SK-N-SH (cell line): ENCODE data around the gene PDZD2. TPM values are rescaled to one million over a fixed set of nuclear protein-coding genes. Genes with fewer than 3 reads are reported as not detected.

Source experiments
- CTCF ChIA-PET: fragments of 300-600, 350-600 bp; formaldehyde crosslinking; extraction: SDS; loops from one replicate; lab custom pipeline; 2021; lab: Yijun Ruan, JAX
- POLR2A ChIA-PET: fragments of 350-600 bp; sonication (Branson Sonifier 250); formaldehyde crosslinking; extraction: SDS; loops from one replicate; lab custom pipeline; 2020; ENCODE audit warnings: antibody characterized with exemption, inconsistent platforms; lab: Yijun Ruan, JAX
- DNase-seq: peaks from one replicate; pipeline ENCODE4 v3.0.0; 2012
- H2AFZ ChIP-seq: fragments of 200-600 bp; sonication (generic); 2 replicates; pipeline ENCODE4 v1.8.1; 2016; ENCODE audit warnings: antibody characterized with exemption, mild to moderate bottlenecking, low read depth
- H3F3A ChIP-seq: fragments of 200-600 bp; sonication (generic); replicated peaks from 2 replicates; pipeline ENCODE3; 2016; ENCODE audit warnings: antibody characterized with exemption, mild to moderate bottlenecking; ENCODE audit not compliant: insufficient read depth
- H3K27ac ChIP-seq, 2 experiments: fragments of 200-500 bp in 1 of 2; fragments of 200-600 bp in 1 of 2; sonication (Bioruptor generic) in 1 of 2; sonication (generic), shearing (Covaris generic) in 1 of 2; 2 replicates each; pipeline versions ENCODE4 v1.5.1 to v1.6.1; 2014 to 2016; ENCODE audit warnings: low read depth in 2 of 2, inconsistent platforms in 1 of 2, low read length in 1 of 2, mild to moderate bottlenecking in 1 of 2, mixed read lengths in 1 of 2
- H3K27me3 ChIP-seq: fragments of 200-600 bp; sonication (generic), shearing (Covaris generic); 2 replicates; pipeline ENCODE4 v1.6.1; 2016; ENCODE audit warnings: mixed run types; ENCODE audit not compliant: insufficient read depth
- H3K36me3 ChIP-seq, 2 experiments: fragments of 200-500 bp in 1 of 2; fragments of 200-600 bp in 1 of 2; sonication (Bioruptor generic) in 1 of 2; sonication (generic) in 1 of 2; replicated peaks in 1 of 2; 2 replicates each; pipeline versions ENCODE3 to v1.5.1; 2014 to 2016; ENCODE audit warnings: low read length in 1 of 2, mild to moderate bottlenecking in 1 of 2; ENCODE audit not compliant: insufficient read depth in 2 of 2, control insufficient read depth in 1 of 2
- H3K4me1 ChIP-seq, 2 experiments: fragments of 200-500 bp in 1 of 2; fragments of 200-600 bp in 1 of 2; sonication (Bioruptor generic) in 1 of 2; sonication (generic), shearing (Covaris generic) in 1 of 2; 2 replicates each; pipeline versions ENCODE4 v1.5.1 to v1.6.1; 2014 to 2016; ENCODE audit warnings: low read depth in 1 of 2, low read length in 1 of 2, mixed run types in 1 of 2; ENCODE audit not compliant: insufficient read depth in 2 of 2, control insufficient read depth in 1 of 2
- H3K4me2 ChIP-seq: fragments of 200-600 bp; sonication (generic), shearing (Covaris generic); 2 replicates; pipeline ENCODE4 v1.6.1; 2017; ENCODE audit warnings: mixed run types
- H3K4me3 ChIP-seq, 2 experiments: fragments of 200-500 bp in 1 of 2; fragments of 200-600 bp in 1 of 2; sonication (Bioruptor generic) in 1 of 2; sonication (generic), shearing (Covaris generic) in 1 of 2; 2 replicates each; pipeline versions ENCODE4 v1.5.1 to v1.8.1; 2014 to 2016; ENCODE audit warnings: low read depth in 2 of 2, inconsistent platforms in 1 of 2, low read length in 1 of 2, mild to moderate bottlenecking in 1 of 2, mixed read lengths in 1 of 2, moderate library complexity in 1 of 2
- H3K79me2 ChIP-seq: fragments of 200-600 bp; sonication (generic); 2 replicates; pipeline ENCODE4 v1.8.1; 2017; ENCODE audit warnings: mild to moderate bottlenecking; ENCODE audit not compliant: insufficient read depth
- H3K9ac ChIP-seq: fragments of 200-600 bp; sonication (generic); 2 replicates; pipeline ENCODE4 v1.6.1; 2017; ENCODE audit warnings: mixed run types
- H3K9me2 ChIP-seq: fragments of 200-600 bp; sonication (generic); 2 replicates; pipeline ENCODE4 v1.6.1; 2017; ENCODE audit warnings: mixed run types
- H3K9me3 ChIP-seq: fragments of 200-600 bp; sonication (generic); 2 replicates; pipeline ENCODE4 v1.6.1; 2017; ENCODE audit warnings: mixed run types, mild to moderate bottlenecking, moderate library complexity
- H4K20me1 ChIP-seq: fragments of 200-600 bp; sonication (generic); 2 replicates; pipeline ENCODE4 v1.6.1; 2017; ENCODE audit warnings: mild to moderate bottlenecking, mixed run types; ENCODE audit not compliant: insufficient read depth
- CTCF ChIP-seq: fragments of 200-600 bp; sonication (generic); IDR thresholded peaks from 2 replicates; pipeline ENCODE4 v1.6.1; 2017; ENCODE audit warnings: antibody characterized with exemption, mild to moderate bottlenecking, moderate library complexity
- EP300 ChIP-seq, 2 experiments: IDR thresholded peaks; 2 replicates each; pipeline versions ENCODE4 v1.4.0 to v1.6.1; 2012; ENCODE audit warnings: borderline replicate concordance in 1 of 2, low read depth in 1 of 2, low read length in 1 of 2
- FOXJ3 ChIP-seq: sonication (generic); formaldehyde crosslinking; IDR thresholded peaks from 2 replicates; pipeline ENCODE4 v1.5.1; 2020; ENCODE audit warnings: mild to moderate bottlenecking, missing genetic modification reagents
- JUND ChIP-seq: IDR thresholded peaks from 2 replicates; pipeline ENCODE4 v1.4.0; 2012
- MAX ChIP-seq: IDR thresholded peaks from 2 replicates; pipeline ENCODE4 v1.4.0; 2012; ENCODE audit warnings: low read depth
- MEF2A ChIP-seq: IDR thresholded peaks from 2 replicates; pipeline ENCODE4 v1.4.0; 2012; ENCODE audit warnings: low read depth, borderline replicate concordance
- MXI1 ChIP-seq: IDR thresholded peaks from 2 replicates; pipeline ENCODE4 v1.6.1; 2012; ENCODE audit warnings: mild to moderate bottlenecking, low read depth, low read length, improper control_type of control experiment
- NFIC ChIP-seq: IDR thresholded peaks from 2 replicates; pipeline ENCODE4 v1.4.0; 2012; ENCODE audit warnings: borderline replicate concordance
- NRF1 ChIP-seq: IDR thresholded peaks from 2 replicates; pipeline ENCODE4 v1.6.1; 2012; ENCODE audit warnings: low read depth, mild to moderate bottlenecking, low read length
- PBX3 ChIP-seq: IDR thresholded peaks from 2 replicates; pipeline ENCODE4; 2012
- RCOR1 ChIP-seq: fragments of 150-350 bp; IDR thresholded peaks from 2 replicates; pipeline ENCODE4 v1.6.1; 2017; ENCODE audit warnings: antibody characterized with exemption, low read length
- RFX5 ChIP-seq: IDR thresholded peaks from 2 replicates; pipeline ENCODE4 v1.6.1; 2012; ENCODE audit warnings: mild to moderate bottlenecking, improper control_type of control experiment, low read length
- RXRA ChIP-seq: IDR thresholded peaks from 2 replicates; pipeline ENCODE4 v1.4.0; 2012; ENCODE audit warnings: low read depth, mild to moderate bottlenecking, borderline replicate concordance
- SIN3A ChIP-seq: IDR thresholded peaks from 2 replicates; pipeline ENCODE4 v1.6.1; 2012; ENCODE audit warnings: low read depth, mild to moderate bottlenecking, low read length, moderate library complexity, borderline replicate concordance
- SMC3 ChIP-seq: IDR thresholded peaks from 2 replicates; pipeline ENCODE4 v1.6.1; 2012; ENCODE audit warnings: low read depth, low read length, improper control_type of control experiment
- TCF12 ChIP-seq: IDR thresholded peaks from 2 replicates; pipeline ENCODE4 v1.4.0; 2012
- YY1 ChIP-seq: IDR thresholded peaks from 2 replicates; pipeline ENCODE4 v1.4.0; 2012; ENCODE audit warnings: low read depth, mild to moderate bottlenecking
- WGBS: methylation state at CpG from one replicate; pipeline ENCODE4 v1.1.6; 2017; ENCODE audit warnings: low lambda C conversion rate; 5-methylcytosine and 5-hydroxymethylcytosine counted together
- polyA plus RNA-seq, 3 experiments: library from polyadenylated mRNA; depleted of rRNA; stranded (reverse); fragments of >200 nt; gene quantifications; 2 replicates each; pipeline ENCODE4 v1.2.3, GENCODE V29; 2012
- TF ChIP-seq, protein P1 (sequence below): IDR thresholded peaks from 2 replicates; pipeline ENCODE4 v1.4.0; 2012; ENCODE audit warnings: low read depth, borderline replicate concordance
- TF ChIP-seq, protein P2 (sequence below): fragments of 150-350 bp; IDR thresholded peaks from 2 replicates; pipeline ENCODE4 v1.6.1; 2017; ENCODE audit warnings: antibody characterized with exemption, low read length, low read depth, borderline replicate concordance

PDZD2 gene
- polyA plus RNA-seq, 1 of the 3 experiments (the other 2 are of a cell fraction) = 0.13 TPM

DNA sequence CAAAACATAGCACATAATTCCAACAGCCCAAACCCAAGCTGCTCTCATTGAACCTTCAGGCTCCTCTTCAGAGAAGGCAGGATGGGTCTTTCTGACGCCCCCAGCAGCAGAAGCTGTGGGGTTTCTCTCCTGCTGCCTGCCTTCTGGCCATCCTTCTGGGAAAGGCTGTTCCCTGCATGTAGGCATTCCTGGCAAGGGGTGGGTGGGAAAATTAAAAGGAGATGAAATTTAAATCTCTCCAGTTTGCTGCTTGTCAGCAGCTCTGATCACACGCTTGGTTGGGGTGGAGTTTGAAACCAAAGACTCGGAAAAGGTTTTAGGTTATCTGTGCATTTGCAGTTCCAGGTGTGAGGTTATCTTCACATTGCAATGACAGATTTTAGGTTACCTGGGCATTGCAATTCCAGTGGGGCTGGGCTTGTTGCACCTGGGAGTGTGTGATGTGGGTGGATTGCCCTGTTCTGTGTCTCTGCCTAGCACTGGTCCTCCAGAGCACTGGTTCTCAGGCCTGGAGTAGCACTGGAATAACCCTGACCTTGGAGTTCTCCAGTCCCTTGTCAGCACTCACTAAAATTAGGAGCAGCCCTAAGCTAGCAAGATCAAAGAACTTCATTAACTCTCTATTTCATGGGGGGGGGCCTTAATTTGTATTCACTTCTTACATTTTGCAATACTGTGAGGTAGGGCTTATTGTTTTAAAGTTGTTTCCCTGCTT, 109.7 kb downstream of the PDZD2 start:
- DNase-seq = no peak
- POLR2A ChIA-PET = no interaction called here
- Histone ChIP-seq H3K9ac (no peak overlapping the region), H3K27ac (no peak overlapping the region)
- TF ChIP-seq RXRA = no peak
- TF ChIP-seq YY1 = no peak
- no peak for TF ChIP-seq MXI1
- no peak for TF ChIP-seq PBX3
- no peak for TF ChIP-seq SIN3A
- TF ChIP-seq TCF12 = no peak
- no peak for TF ChIP-seq RCOR1
- no peak for TF ChIP-seq MEF2A
- no peak for TF ChIP-seq RFX5
- TF ChIP-seq, all 33 proteins: peak for 0
- Histone ChIP-seq H3K36me3 (no peaks in the 10 kb centered on the region), H3K4me1 (no peaks in the 10 kb centered on the region), H3F3A (no peaks in the 10 kb centered on the region), H3K27me3 (no peaks in the 10 kb centered on the region), H3K79me2 (no peaks in the 10 kb centered on the region), H2AFZ (no peak overlapping the region), H3K9me2 (no peaks in the 10 kb centered on the region), H3K4me2 (no peak overlapping the region), H3K9me3 (no peaks in the 10 kb centered on the region), H4K20me1 (no peaks in the 10 kb centered on the region), H3K4me3 (no peak overlapping the region)
- WGBS = 23% methylated on average over 3 of the region's 3 CpGs
- CTCF ChIA-PET = interaction anchor here (0.6 to 1.4 kb wide), 2 partner anchors 23 to 180 kb away, joined by 3 to 4 read pairs; no protein-coding TSS in a partner anchor

DNA sequence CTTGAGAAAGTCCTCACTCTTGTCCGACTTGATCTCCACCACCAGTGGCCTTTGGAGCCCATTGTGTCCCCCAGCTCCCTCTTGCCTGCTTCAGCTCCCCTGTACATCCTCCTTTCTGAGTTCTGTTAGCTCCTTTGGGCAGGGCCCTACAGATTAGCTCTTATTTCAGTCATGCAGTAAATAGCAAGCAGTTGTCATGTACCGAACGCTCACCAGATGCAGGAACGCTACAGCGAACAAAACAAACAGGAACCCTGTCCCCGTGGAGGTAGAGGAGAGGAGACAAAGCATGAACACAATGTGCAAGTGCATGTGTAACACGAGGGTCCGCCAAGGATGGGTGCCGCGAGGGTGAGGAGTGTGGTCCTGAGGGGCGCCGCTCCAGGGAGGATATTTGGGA, 111.3 kb downstream of the PDZD2 start:
- POLR2A ChIA-PET = no interaction called here
- no peak overlapping the region for H2AFZ ChIP-seq
- H3K9me2 ChIP-seq = no peaks in the 10 kb centered on the region
- TF ChIP-seq EP300 (IDR thresholded peaks at IDR 0.05; ENCODE audit: borderline replicate concordance in 1 of 2, low read depth in 1 of 2, low read length in 1 of 2) (no peak), RFX5 (no peak), CTCF (no peak), NRF1 (no peak), NFIC (no peak), SMC3 (no peak), MAX (no peak), FOXJ3 (CRISPR knock-in tag) (no peak), TCF12 (no peak), PBX3 (no peak), YY1 (no peak), JUND (no peak)
- TF ChIP-seq, protein P1, sequence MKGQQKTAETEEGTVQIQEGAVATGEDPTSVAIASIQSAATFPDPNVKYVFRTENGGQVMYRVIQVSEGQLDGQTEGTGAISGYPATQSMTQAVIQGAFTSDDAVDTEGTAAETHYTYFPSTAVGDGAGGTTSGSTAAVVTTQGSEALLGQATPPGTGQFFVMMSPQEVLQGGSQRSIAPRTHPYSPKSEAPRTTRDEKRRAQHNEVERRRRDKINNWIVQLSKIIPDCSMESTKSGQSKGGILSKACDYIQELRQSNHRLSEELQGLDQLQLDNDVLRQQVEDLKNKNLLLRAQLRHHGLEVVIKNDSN = no peak
- TF ChIP-seq, protein P2, sequence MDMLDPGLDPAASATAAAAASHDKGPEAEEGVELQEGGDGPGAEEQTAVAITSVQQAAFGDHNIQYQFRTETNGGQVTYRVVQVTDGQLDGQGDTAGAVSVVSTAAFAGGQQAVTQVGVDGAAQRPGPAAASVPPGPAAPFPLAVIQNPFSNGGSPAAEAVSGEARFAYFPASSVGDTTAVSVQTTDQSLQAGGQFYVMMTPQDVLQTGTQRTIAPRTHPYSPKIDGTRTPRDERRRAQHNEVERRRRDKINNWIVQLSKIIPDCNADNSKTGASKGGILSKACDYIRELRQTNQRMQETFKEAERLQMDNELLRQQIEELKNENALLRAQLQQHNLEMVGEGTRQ = no peak

More for the DNA sequence above, 111.3 kb downstream of the PDZD2 start:
- H3K79me2 ChIP-seq = no peaks in the 10 kb centered on the region
- CTCF ChIA-PET = interaction anchor here (0.8 to 1.4 kb wide), 2 partner anchors 16 to 21 kb away, joined by 3 read pairs; no protein-coding TSS in a partner anchor
- H3K9me3 ChIP-seq = no peaks in the 10 kb centered on the region
- H3K27ac ChIP-seq = no peak overlapping the region
- no peak overlapping the region for H3K4me3 ChIP-seq
- no peaks in the 10 kb centered on the region for H4K20me1 ChIP-seq
- no peaks in the 10 kb centered on the region for H3F3A ChIP-seq
- peaks cover 0 to 9% of the 10 kb centered on the region in 2 experiments; a peak in 1 of 4 replicates for H3K4me1 ChIP-seq
- DNase-seq = no peak
- H3K9ac ChIP-seq = no peak overlapping the region
- no peak overlapping the region for H3K4me2 ChIP-seq
- H3K36me3 ChIP-seq = no peaks in the 10 kb centered on the region
- no peaks in the 10 kb centered on the region for H3K27me3 ChIP-seq
- WGBS = 65% methylated on average over 12 of the region's 12 CpGs
